ENCODE data around the gene IHH. TPM values are rescaled to one million over a fixed set of nuclear protein-coding genes. Genes with fewer than 3 reads are reported as not detected.

The IHH gene
- total and polyA plus RNA-seq, 2 of the 8 experiments (the other 6 are each of a cell fraction or from before 2014, with no cell fraction given) = 0.03 TPM; not detected in 1

- no peaks in the 10 kb centered on the region; the same call in 1 of the 2 replicates for H3K23me2 ChIP-seq (ENCODE audit: low read depth, low read length)
- no peak overlapping the region for H3K23ac ChIP-seq (ENCODE audit: insufficient read length)
- no peak overlapping the region for H2AK5ac ChIP-seq (ENCODE audit: low read depth, low read length)
- H3K18ac ChIP-seq (ENCODE audit: extremely low read depth, low read length) = no peak overlapping the region
- WGBS, 2 experiments (ENCODE audit: extremely low coverage in 1 of 2, insufficient coverage in 1 of 2, insufficient read length in 1 of 2, insufficient replicate concordance in 2 of 2, low coverage in 1 of 2, low lambda C conversion rate in 2 of 2, missing lambda C conversion rate in 1 of 2) = 86% methylated on average over 1 of the region's 8 CpGs; no CpG with 5 or more reads in 1 of the 2 experiments
- H3K27me3 ChIP-seq (replicated peaks in 1 of 4; ENCODE audit: control insufficient read depth in 3 of 4, extremely low read depth in 1 of 4, insufficient read depth in 3 of 4, low read length in 3 of 4) = no peaks in the 10 kb centered on the region
- H2BK20ac ChIP-seq (ENCODE audit: low read length) = no peak overlapping the region
- H2BK5ac ChIP-seq (ENCODE audit: low read depth, low read length) = no peak overlapping the region
- POLR2A ChIA-PET (ENCODE audit: partially characterized antibody) = no interaction called here
- H4K91ac ChIP-seq (replicated peaks; ENCODE audit: insufficient read length, low read length) = no peak overlapping the region
- H3K56ac ChIP-seq (replicated peaks; ENCODE audit: insufficient read length, low read depth, low read length) = no peak overlapping the region
- no peaks in the 10 kb centered on the region; a peak in 1 of 7 replicates for H3K4me1 ChIP-seq (replicated peaks in 1 of 4; ENCODE audit: control insufficient read depth in 3 of 4, insufficient read depth in 4 of 4, low read length in 3 of 4)
- H3K9me3 ChIP-seq (ENCODE audit: insufficient read depth in 2 of 2, low read depth in 1 of 2, low read length in 1 of 2) = no peaks in the 10 kb centered on the region
- DNase-seq (ENCODE audit: low read depth in 1 of 2, low spot score in 2 of 2) = no peak
- H3K4me2 ChIP-seq (ENCODE audit: insufficient read depth in 1 of 2, low read depth in 2 of 2, low read length in 2 of 2) = no peak overlapping the region
- H2BK12ac ChIP-seq (ENCODE audit: low read depth, low read length) = no peak overlapping the region
- no peaks in the 10 kb centered on the region for H3K79me2 ChIP-seq (ENCODE audit: control insufficient read depth in 1 of 2, insufficient read depth in 2 of 2, low read length in 2 of 2)
- no peak overlapping the region for H3K9ac ChIP-seq (replicated peaks in 1 of 4; ENCODE audit: extremely low read depth in 1 of 4, low read depth in 3 of 4, low read length in 3 of 4)
- CTCF ChIA-PET (ENCODE audit: partially characterized antibody) = interaction anchor here (0.6 to 37.2 kb wide), 6 partner anchors 17 to 350 kb away, joined by 3 to 1777 read pairs (median 8); partner anchors contain the start of genes CFAP65 and IHH
- no peak overlapping the region for H3K14ac ChIP-seq (ENCODE audit: insufficient read length)
- no peak overlapping the region for H4K8ac ChIP-seq (ENCODE audit: extremely low read depth, insufficient read depth, low read length)
- no peak overlapping the region for H4K5ac ChIP-seq (ENCODE audit: insufficient read length, low read depth, low read length)
- H3K36me3 ChIP-seq (ENCODE audit: control insufficient read depth in 2 of 4, insufficient read depth in 4 of 4, low read length in 3 of 4) = no peaks in the 10 kb centered on the region
- no peak overlapping the region for H2AFZ ChIP-seq (ENCODE audit: low read length)
- H3K4me3 ChIP-seq (ENCODE audit: extremely low read depth in 1 of 4, insufficient read depth in 2 of 4, low read depth in 3 of 4, low read length in 4 of 4) = no peak overlapping the region
- FAIRE-seq = no peak
- no peak overlapping the region for H3K27ac ChIP-seq (ENCODE audit: low read depth, low read length)
- no peaks in the 10 kb centered on the region for H3K79me1 ChIP-seq (ENCODE audit: low read depth, low read length)
- no peak overlapping the region for H2BK15ac ChIP-seq (ENCODE audit: low read length)
- no peaks in the 10 kb centered on the region for H4K20me1 ChIP-seq (replicated peaks in 1 of 2; ENCODE audit: control insufficient read depth in 1 of 2, insufficient read depth in 2 of 2, low read length in 2 of 2)
- no peak overlapping the region for H3K4ac ChIP-seq (replicated peaks; ENCODE audit: insufficient read length, low read depth, low read length)
- no peak overlapping the region for H2BK120ac ChIP-seq (replicated peaks; ENCODE audit: low read depth, low read length)
- TF ChIP-seq CTBP2 (IDR thresholded peaks at IDR 0.05; ENCODE audit: borderline replicate concordance, insufficient read depth, insufficient read length, low read length) (no peak), POU5F1 (IDR thresholded peaks at IDR 0.05; ENCODE audit: low read depth, low read length) (no peak), BRCA1 (IDR thresholded peaks at IDR 0.05; ENCODE audit: low read depth, low read length) (no peak), TAF1 (IDR thresholded peaks at IDR 0.05; ENCODE audit: low read depth, low read length) (no peak), ATF3 (IDR thresholded peaks at IDR 0.05; ENCODE audit: insufficient read depth, low read depth, low read length) (no peak), PHF8 (conservative IDR thresholded peaks at IDR 0.05; ENCODE audit: low read depth, low read length) (no peak), SP2 (IDR thresholded peaks at IDR 0.05; ENCODE audit: low read length) (no peak), CREB1 (IDR thresholded peaks at IDR 0.05) (no peak), KDM1A (IDR thresholded peaks at IDR 0.05; ENCODE audit: borderline replicate concordance, low read length) (no peak), CEBPB (IDR thresholded peaks at IDR 0.05; ENCODE audit: low read depth, low read length) (no peak), CBX5 (IDR thresholded peaks at IDR 0.05; ENCODE audit: low read depth, low read length) (no peak)
- TF ChIP-seq, protein P1, sequence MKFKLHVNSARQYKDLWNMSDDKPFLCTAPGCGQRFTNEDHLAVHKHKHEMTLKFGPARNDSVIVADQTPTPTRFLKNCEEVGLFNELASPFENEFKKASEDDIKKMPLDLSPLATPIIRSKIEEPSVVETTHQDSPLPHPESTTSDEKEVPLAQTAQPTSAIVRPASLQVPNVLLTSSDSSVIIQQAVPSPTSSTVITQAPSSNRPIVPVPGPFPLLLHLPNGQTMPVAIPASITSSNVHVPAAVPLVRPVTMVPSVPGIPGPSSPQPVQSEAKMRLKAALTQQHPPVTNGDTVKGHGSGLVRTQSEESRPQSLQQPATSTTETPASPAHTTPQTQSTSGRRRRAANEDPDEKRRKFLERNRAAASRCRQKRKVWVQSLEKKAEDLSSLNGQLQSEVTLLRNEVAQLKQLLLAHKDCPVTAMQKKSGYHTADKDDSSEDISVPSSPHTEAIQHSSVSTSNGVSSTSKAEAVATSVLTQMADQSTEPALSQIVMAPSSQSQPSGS (IDR thresholded peaks at IDR 0.05; ENCODE audit: low read length) = no peak
Observed at GRCh38 chr2:219107758-219108157, 47.0 kb upstream of the IHH start.

Data from H1 (cell line).